ENCODE data around the gene MYL6B.
A peak's percentile ranks its signal among the peaks of the same experiment; 100 is the strongest.

The MYL6B gene

GRCh38 chr12:56128670-56129205, 23.6 kb upstream of the MYL6B start:
- in situ Hi-C loops (cut with MboI; ENCODE audit: low sequenced_read_pairs): no loop called here
- Histone ChIP-seq H3K27me3 (ENCODE audit: low read depth) (no peaks in the 10 kb centered on the region), H3K36me3 (replicated peaks) (peaks cover 37% of the 10 kb centered on the region), H3K4me1 (peaks cover 18% of the 10 kb centered on the region), H3K4me3 (peak overlapping the region; percentile 62), H3K9me3 (no peaks in the 10 kb centered on the region)
- DNase-seq (ENCODE audit: low spot score in 2 of 2): peak in 1 of 2 experiments; percentile 51

GRCh38 chr12:56129206-56129941, 23.0 kb upstream of the MYL6B start:
- peaks cover 44% of the 10 kb centered on the region for H3K36me3 ChIP-seq (replicated peaks)
- peak; percentile 78 to 85 for DNase-seq (ENCODE audit: low spot score in 2 of 2)
- H3K9me3 ChIP-seq: no peaks in the 10 kb centered on the region
- in situ Hi-C loops (cut with MboI; ENCODE audit: low sequenced_read_pairs): no loop called here
- no peaks in the 10 kb centered on the region for H3K27me3 ChIP-seq (ENCODE audit: low read depth)
- peak overlapping the region; percentile 62 for H3K4me3 ChIP-seq
- H3K4me1 ChIP-seq: peaks cover 18% of the 10 kb centered on the region

DNA sequence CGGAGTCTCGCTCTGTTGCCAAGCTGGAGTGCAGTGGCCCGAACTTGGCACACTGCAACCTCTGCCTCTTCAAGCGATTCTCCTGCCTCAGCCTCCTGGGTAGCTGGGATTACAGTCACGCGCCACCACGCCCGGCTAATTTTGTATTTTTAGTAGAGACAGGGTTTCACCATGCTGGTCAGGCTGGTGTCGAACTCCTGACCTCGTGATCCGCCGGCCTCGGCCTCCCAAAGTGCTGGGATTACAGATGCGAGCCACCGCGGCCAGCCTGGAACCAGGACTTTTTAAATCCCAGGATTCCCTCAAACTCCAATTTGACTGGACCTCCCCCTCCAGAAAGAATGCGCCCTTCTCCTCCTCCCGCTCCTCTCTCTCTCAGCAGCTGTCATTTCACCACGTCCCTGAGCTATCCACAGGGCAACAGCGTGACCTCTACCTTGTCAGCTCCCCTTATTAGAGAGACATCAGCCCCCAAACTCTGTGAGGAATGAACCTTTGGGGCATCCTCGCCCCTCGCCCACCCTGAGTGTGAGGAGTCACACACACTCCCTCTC, 22.4 kb upstream of the MYL6B start:
- Histone ChIP-seq H3K27me3 (ENCODE audit: low read depth) (no peaks in the 10 kb centered on the region), H3K4me3 (no peak overlapping the region), H3K9me3 (no peaks in the 10 kb centered on the region), H3K4me1 (peaks cover 18% of the 10 kb centered on the region), H3K36me3 (replicated peaks) (peaks cover 50% of the 10 kb centered on the region)
- no peak for DNase-seq (ENCODE audit: low spot score in 2 of 2)
- in situ Hi-C loops (cut with MboI; ENCODE audit: low sequenced_read_pairs): no loop called here

GRCh38 chr12:56130876-56131275, 21.5 kb upstream of the MYL6B start:
- DNase-seq (ENCODE audit: low spot score in 2 of 2): no peak
- Histone ChIP-seq H3K36me3 (replicated peaks) (peaks cover 56% of the 10 kb centered on the region), H3K9me3 (no peaks in the 10 kb centered on the region), H3K27me3 (ENCODE audit: low read depth) (no peaks in the 10 kb centered on the region), H3K4me3 (no peak overlapping the region), H3K4me1 (peaks cover 18% of the 10 kb centered on the region)
- in situ Hi-C loops (cut with MboI; ENCODE audit: low sequenced_read_pairs): no loop called here

DNA sequence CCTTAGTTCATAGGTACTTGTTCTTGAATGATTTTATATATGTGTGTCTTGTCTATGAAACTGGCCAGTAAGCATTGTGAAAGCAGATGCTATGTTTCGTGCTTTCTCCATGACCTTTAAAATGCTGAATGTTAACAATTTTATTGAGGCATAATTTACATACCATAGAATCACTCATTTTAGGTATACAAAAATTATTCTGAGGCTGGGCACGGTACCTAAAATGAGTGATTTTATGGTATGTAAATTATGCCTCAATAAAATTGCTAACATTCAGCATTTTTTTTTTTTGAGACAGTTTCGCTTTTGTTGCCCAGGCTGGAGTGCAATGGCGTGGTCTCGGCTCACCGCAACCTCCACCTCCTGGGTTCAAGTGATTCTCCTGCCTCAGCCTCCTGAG, 17.5 kb upstream of the MYL6B start:
- in situ Hi-C loops (cut with MboI; ENCODE audit: low sequenced_read_pairs): no loop called here
- H3K36me3 ChIP-seq (replicated peaks): peaks cover 86% of the 10 kb centered on the region
- peaks cover 2% of the 10 kb centered on the region; the same call in 1 of the 2 replicates for H3K4me1 ChIP-seq
- H3K27me3 ChIP-seq (ENCODE audit: low read depth): no peaks in the 10 kb centered on the region
- DNase-seq (ENCODE audit: low spot score in 2 of 2): no peak
- H3K4me3 ChIP-seq: no peak overlapping the region
- no peaks in the 10 kb centered on the region for H3K9me3 ChIP-seq

- Histone ChIP-seq H3K9me3 (no peaks in the 10 kb centered on the region), H3K4me1 (no peaks in the 10 kb centered on the region), H3K27me3 (ENCODE audit: low read depth) (no peaks in the 10 kb centered on the region), H3K4me3 (no peak overlapping the region), H3K36me3 (replicated peaks) (peaks cover 85% of the 10 kb centered on the region)
- in situ Hi-C loops (cut with MboI; ENCODE audit: low sequenced_read_pairs): no loop called here
- no peak for DNase-seq (ENCODE audit: low spot score in 2 of 2)
Observed at GRCh38 chr12:56137853-56138571, 14.4 kb upstream of the MYL6B start.

DNA sequence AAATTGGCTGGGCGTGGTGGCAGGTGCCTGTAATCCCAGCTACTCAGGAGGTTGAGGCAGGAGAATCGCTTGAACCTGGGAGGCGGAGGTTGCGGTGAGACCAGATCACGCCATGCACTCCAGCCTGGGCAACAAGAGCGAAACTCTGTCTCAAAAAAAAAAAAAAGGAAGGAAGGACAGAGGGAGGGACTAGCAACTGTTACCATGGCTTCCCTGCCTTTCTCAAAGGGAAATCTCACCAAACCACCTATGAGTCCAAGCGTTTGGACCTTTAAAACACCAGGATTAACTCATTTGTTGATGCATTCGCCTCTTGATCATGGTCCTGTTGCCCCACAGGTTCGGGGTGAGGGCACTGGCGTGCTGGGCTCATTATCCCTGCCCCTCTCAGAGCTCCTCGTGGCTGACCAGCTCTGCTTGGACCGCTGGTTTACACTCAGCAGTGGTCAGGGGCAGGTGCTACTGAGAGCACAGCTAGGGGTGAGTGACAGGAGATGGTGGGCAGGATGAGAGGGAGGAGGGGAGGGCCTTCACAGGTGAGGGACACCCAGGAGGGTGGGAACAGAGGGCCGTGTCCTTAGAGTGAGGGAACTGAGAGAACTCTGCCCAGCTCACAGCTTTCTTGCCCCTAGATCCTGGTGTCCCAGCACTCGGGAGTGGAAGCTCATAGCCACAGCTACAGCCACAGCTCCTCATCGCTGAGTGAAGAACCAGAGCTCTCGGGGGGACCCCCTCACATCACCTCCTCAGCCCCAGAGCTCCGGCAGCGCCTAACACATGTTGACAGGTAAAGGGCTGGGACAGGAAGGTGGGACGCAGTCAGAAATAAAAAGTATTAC, 10.2 kb upstream of the MYL6B start:
- in situ Hi-C loops (cut with MboI; ENCODE audit: low sequenced_read_pairs): no loop called here
- Histone ChIP-seq H3K9me3 (no peaks in the 10 kb centered on the region), H3K4me3 (no peak overlapping the region), H3K36me3 (replicated peaks) (peaks cover 71% of the 10 kb centered on the region), H3K4me1 (0 out of 2 replicates have a peak, but pooled peaks cover 2% of the 10 kb centered on the region), H3K27me3 (ENCODE audit: low read depth) (no peaks in the 10 kb centered on the region)
- DNase-seq (ENCODE audit: low spot score in 2 of 2): no peak

DNA sequence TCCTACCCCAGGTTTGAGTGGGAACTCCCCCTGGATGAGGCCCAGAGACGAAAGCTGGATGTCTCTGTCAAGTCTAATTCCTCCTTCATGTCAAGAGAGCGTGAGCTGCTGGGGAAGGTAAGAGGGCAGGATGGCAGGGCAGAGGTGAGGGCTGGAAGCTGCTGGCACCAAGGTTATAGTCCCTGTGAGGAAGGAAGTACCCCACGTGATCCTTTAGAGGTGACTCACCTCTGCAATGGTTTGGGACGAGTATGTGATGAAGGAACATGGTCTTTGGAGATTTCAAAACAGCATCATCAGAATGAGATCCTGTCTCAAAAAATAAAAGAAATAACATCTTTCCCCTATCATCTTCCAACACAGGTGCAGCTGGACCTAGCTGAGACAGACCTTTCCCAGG, 9.2 kb upstream of the MYL6B start:
- Histone ChIP-seq H3K27me3 (ENCODE audit: low read depth) (no peaks in the 10 kb centered on the region), H3K36me3 (replicated peaks) (peaks cover 61% of the 10 kb centered on the region), H3K9me3 (no peaks in the 10 kb centered on the region), H3K4me3 (no peak overlapping the region), H3K4me1 (0 out of 2 replicates have a peak, but pooled peaks cover 2% of the 10 kb centered on the region)
- in situ Hi-C loops (cut with MboI; ENCODE audit: low sequenced_read_pairs): no loop called here
- DNase-seq (ENCODE audit: low spot score in 2 of 2): no peak

- no peaks in the 10 kb centered on the region for H3K27me3 ChIP-seq (ENCODE audit: low read depth)
- in situ Hi-C loops (cut with MboI; ENCODE audit: low sequenced_read_pairs): no loop called here
- no peak for DNase-seq (ENCODE audit: low spot score in 2 of 2)
- H3K4me3 ChIP-seq: no peak overlapping the region
- H3K4me1 ChIP-seq: 0 out of 2 replicates have a peak, but pooled peaks cover 2% of the 10 kb centered on the region
- H3K9me3 ChIP-seq: no peaks in the 10 kb centered on the region
- peaks cover 54% of the 10 kb centered on the region for H3K36me3 ChIP-seq (replicated peaks)
Observed at GRCh38 chr12:56143870-56144269, 8.5 kb upstream of the MYL6B start.

GRCh38 chr12:56145217-56145616, 7.2 kb upstream of the MYL6B start:
- Histone ChIP-seq H3K4me3 (no peak overlapping the region), H3K36me3 (replicated peaks) (peaks cover 48% of the 10 kb centered on the region), H3K9me3 (no peaks in the 10 kb centered on the region), H3K27me3 (ENCODE audit: low read depth) (no peaks in the 10 kb centered on the region), H3K4me1 (0 out of 2 replicates have a peak, but pooled peaks cover 2% of the 10 kb centered on the region)
- in situ Hi-C loops (cut with MboI; ENCODE audit: low sequenced_read_pairs): no loop called here
- no peak for DNase-seq (ENCODE audit: low spot score in 2 of 2)

DNA sequence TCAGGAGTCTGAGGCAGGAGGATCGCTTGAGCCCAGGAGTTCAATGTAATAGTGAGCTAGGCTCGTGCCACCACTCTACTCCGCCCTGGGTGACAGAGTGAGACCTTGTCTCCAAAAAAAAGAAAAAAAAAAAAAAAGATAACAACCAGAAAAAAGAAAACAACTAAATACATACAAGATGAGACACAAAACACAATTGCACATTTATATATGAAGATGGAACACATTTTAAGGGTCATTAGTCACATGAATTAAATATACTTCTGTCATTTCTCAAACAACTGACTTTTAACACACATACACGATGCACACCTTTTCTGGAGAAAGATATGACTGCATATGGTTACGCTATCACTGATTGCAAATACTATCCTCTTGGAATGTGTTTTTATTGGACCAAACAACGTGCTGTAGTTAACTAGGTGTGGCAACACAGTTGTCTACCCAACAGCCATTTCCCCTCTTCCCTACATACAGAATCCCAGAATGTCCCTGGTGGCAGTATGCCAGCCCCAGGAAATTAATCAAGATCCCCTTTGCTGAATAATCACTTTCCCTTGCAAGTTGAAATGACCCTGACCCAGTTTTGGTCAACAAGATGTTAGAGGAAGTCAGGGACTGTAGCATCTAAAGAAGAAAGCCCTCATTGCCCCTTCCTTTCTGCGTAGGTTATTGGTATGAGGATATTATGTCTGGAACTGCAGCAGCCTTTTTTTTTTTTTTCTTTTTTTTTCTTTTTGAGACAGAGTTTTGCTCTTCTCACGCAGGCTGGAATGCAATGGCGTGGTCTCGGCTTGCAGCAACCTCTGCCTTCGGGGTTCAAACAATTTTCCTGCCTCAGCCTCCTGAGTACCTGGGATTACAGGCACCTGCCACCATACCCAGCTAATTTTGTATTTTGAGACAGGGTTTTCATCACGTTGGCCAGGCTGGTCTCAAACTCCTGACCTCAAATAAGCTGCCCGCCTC, 5.6 kb upstream of the MYL6B start:
- Histone ChIP-seq H3K4me1 (peaks cover 2% of the 10 kb centered on the region; the same call in 1 of the 2 replicates), H3K4me3 (no peak overlapping the region), H3K9me3 (no peaks in the 10 kb centered on the region), H3K27me3 (ENCODE audit: low read depth) (no peaks in the 10 kb centered on the region), H3K36me3 (replicated peaks) (peaks cover 35% of the 10 kb centered on the region)
- no peak for DNase-seq (ENCODE audit: low spot score in 2 of 2)
- in situ Hi-C loops (cut with MboI; ENCODE audit: low sequenced_read_pairs): no loop called here

DNA sequence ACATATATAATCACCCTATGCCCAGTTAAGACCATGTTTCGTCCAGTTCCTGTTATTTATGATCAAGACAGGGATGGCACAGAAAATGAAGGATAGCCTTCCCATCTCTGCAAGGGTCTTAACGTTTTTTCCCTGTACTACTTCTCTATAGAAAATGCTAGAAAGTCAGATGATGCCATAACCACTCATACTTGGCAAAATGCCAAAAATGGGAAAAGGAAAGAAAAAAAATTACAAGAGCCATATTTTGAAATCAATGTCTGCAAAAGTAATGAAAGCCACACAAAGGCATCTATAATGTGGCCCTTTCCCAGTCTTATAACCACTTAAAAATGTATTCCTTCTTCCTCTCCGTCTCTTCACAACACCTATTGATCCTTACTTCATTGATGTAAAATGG, 1.8 kb upstream of the MYL6B start:
- H3K9me3 ChIP-seq: no peaks in the 10 kb centered on the region
- in situ Hi-C loops (cut with MboI; ENCODE audit: low sequenced_read_pairs): no loop called here
- DNase-seq (ENCODE audit: low spot score in 2 of 2): no peak

More for the DNA sequence above, 1.8 kb upstream of the MYL6B start:
- Histone ChIP-seq H3K4me1 (peaks cover 5% of the 10 kb centered on the region), H3K4me3 (no peak overlapping the region), H3K27me3 (ENCODE audit: low read depth) (no peaks in the 10 kb centered on the region), H3K36me3 (replicated peaks) (peaks cover 3% of the 10 kb centered on the region)
